Stimulated activated CD4-positive, alpha-beta T cell treated with anti-CD3 and anti-CD28 coated beads, Interleukin-1b, Interleukin-23, amount 100 ng/mL, for 24 hours (primary cell): Measurements from ENCODE around the gene MPHOSPH9.
A peak's percentile ranks its signal among the peaks of the same experiment; 100 is the strongest.

Source experiments
- DNase-seq, 4 experiments: peaks; one replicate each; pipeline ENCODE4 v3.0.0-alpha.2; 2020; ENCODE audit warnings: low read depth in 4 of 4, low spot score in 1 of 4

MPHOSPH9 gene

DNA sequence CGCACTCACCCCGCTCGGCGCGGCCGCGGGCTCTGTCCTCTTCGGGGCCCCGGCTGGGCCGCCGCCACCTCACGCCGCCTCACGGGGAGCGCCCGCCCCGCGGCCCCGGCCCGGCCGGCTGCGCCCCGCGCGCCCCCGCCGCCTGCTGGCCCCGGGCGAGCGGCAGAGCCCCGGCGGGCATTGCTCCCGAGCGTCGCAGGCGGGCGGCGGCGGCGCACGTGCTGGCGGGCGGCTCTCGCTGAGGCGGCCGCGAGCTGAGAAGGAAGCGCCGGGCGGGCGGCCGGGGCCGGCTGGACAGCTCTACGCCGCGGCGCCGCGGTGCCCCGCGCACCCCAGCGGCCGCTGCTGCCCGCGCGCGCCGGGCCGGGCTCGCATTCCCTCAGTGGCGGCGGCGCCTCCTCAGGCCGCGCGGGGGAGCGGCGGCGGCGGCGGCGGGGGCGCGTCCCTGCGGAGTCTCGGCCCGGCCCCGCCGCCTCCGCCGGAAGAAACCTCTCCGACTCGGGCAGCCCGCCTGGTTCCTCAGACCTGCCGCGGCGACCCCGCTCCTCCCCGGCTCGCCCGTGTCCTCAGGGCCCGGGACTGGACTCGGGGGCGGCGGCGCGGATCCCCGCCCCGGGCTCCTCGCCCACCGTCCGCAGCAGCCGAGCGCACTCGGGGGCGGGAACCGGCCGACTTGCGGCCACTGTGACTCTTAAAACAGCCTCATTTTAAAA lies 82.0 kb downstream of the MPHOSPH9 start, which contains the start of gene PITPNM2:
Gene PITPNM2 (minus strand): TSS at position 347 of the 713 bp plus-strand sequence. CDS start 116,500 bp downstream, outside the sequence.
- DNase-seq, result peak in 2 of 4 experiments; percentile 32 to 52

DNA sequence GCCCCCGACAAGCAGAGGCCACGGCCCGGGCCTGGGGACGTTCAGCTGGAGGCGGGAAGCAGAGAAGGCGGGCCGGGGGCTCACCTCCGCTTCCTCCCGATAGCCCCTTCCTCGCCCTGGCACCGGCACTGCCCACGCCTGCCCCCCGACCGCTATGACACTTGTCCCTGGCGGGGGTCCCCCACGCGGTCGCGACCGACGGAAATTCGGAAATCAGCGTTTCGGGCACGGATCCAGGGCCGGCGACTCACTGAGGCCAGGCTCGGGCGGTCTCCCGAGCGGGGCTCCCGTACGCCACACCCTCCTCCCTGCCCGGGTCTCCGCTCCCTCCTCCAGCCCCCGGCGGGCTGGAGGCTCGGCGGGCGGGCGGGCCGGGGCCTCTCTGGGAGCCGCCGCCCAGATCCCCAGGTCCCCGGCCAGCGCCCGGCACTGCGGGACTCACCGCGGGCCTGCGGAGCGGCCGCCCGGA lies 82.6 kb downstream of the MPHOSPH9 start:
- peak in 1 of 4 experiments; percentile 14 for DNase-seq

DNA sequence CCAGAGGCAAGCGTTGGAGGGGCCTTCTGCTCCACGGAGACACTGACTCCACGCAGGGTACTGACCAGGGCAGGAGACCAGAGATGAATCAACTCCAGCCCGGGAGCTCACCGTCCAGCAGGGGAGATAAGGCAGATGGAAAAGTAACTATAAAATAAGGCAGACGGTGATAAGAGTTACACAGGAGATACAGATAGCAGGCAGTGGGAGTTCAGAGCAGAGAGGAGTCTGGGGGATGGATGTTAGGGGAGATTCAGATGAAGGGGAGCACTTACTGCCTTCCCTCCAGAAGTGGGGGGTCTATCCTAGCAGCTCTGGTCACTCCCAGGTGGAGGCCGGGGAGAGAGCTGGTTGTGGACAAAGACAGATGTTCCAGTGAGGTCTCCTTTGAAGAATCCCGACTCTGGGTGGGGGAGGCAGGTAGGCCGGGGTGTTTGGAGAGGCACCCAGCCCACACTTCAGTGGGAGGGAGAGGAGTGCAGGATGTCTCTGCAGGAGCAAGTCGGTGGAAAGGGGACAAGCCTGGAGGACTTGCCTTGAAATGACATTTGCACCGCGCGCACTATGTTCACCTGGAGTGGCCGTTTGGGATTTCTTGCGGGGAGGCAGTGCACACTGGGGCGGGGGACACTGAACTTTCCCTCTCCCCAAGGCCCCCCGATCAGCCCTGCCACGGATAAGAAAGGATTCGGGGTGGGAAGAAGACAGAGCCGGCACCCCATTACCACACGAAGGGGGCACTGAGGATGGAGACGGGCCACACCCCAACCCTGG lies 83.3 kb downstream of the MPHOSPH9 start:
- no peak for DNase-seq

DNA sequence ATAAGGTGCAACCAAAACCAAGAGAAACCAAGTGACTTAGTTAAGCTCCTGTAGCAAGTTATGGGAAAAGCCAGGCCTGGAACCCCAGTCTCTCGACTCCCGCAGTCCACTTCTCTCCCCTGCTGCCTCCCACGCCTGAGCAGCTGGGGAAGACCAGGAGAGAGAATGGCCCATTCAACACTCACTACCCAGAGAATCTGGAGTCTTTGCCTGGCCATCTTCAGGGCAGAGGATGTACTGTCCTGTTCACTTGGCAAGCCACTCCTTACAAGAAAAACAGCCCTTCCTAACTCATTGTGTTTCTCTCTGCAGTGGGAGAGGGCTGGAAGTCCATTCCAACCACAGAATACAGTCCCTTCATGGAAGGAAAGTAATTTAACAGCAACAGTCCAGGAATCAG lies 83.9 kb downstream of the MPHOSPH9 start:
- no peak for DNase-seq

DNA sequence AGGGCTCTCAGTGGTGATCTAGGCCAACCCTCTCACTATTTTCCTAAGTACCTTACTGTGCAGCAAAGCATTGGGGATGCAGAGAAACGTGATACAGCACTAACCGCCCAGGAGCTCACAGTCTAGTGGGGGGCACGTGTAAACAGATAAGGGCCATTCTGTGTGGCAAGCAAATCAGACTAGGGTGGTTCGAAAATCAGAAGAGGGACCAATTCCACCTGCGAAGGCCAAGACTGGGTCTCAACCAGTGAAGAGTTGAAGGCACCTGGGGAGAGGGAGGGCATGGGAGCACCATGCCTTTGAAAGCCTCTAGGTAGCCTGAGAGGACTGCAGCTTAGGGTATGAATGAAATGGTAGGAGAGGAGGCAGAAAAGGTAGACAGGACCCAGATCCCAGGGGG lies 84.3 kb downstream of the MPHOSPH9 start:
- no peak for DNase-seq

DNA sequence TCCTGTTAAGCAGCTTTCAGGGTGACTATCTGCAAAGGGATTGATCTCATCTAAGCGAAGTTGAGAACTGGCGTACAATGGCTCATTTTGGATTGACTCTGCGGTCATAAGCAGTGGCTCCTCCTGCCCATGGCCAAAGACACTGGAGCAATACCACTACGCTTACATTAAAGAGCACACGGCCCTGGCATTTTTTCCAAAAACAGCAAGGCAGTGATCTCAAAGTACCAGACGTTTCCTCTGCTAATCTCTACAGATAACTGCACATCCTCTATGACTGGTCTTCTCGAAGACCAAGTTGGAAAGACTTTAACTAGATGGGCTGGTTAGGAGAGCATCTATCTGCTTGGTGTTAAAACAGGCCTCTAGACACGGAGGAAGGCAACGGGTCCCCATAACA lies 84.7 kb downstream of the MPHOSPH9 start:
- no peak for DNase-seq

DNA sequence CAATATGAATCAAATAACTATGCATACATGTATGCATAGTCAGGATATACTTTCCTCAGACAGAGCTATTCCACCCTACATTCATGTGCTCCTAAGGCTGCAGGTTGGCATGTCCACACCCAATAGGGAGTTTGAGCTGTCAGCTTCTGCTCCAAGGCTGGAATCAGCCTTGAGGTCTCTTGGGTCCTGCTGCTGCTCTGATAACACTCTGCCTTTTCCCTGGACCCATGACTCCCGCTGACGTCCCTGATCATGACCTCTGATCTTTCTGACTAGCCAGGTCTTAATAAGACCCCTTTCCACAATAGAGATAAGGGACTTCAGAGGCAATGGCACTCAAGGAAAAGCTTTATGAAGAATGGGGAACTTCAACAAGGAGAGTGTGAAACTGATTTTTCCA lies 87.7 kb downstream of the MPHOSPH9 start:
- DNase-seq, result no peak

DNA sequence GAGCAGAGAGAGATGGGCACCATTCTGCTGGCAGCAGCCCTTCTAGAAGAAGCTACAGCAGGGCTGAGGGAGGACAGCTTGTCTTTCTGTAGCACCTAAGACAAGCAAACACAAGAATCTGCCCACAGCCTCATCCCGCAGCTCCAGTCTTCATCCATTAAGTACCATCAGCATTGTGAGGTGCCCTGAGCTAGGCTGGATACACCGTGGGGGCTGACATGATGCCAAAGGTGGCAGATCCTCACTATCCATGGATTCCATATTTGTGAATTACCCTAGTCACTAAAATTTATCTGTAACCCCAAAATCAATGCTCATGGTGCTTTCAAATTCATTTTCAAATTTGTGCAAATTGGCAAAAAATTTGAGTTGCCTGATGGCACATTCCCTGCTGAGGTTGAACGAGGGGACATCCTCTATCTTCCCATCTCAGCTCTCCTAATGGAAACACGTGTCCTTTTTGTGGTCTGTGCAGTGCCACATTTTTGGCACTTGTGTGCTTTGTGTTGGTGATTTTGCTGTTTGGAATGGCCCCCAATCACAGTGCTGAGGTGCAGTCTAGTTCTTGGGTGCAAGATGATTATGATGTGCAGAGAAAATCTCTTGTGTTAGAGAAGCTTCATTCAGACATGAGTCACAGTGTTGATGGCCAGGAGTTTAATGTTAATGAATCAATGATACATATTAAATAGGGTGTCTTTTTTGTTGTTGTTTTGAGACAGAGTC lies 89.0 kb downstream of the MPHOSPH9 start:
- DNase-seq, result no peak

DNA sequence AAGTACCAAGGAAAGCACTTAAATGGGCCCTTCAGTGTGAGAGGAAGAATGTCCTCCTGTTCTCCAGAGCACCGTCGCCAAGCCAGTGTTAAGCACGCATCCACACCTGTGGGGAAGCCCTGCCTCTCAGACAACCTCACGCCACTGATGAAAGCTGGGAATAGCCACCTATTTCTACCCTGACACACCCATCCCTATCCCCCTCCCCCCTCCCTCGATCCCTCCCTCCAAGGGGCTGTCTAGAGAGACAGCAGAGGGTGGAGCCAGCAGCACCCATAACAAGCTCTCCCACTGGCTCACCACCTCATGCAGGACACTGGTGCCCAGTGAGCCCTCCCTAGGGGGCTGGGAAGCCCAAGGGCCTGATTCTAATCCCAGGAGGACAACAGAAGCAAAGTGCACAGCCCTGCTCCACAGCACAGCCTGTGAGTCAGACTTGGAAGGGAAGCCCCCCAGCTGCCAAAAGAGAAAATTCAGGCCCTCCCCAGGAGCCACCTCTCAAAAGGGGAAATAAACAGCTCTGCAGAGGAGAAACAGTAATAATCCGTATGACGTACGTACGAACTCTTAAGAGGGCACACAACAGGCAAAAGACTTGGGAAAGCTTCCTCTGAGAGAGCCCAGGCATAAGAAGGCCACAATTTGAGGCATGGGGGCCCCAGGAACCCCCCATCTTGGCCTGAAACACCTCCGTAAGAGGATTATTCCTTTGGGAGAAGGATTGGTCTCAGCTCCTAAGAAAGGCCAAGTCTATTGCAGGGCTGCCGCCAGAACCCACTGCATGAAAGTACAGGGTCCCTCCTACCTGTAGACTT lies 89.8 kb downstream of the MPHOSPH9 start:
- no peak for DNase-seq

DNA sequence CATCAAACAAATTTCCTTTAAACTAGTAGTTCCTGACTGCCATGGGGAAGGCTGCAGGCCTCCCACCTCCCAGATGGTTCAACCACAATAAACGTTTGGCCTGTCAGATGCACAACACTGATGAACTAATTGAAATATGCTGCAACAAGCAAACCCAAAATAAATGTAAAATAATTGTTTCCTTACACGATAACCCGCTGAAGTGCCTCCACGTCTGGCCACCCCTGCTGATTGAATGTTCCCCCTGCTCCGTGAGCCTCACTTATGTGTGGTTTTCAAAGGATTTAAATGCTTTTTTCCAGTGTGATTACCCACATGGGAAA lies 90.5 kb downstream of the MPHOSPH9 start:
- no peak for DNase-seq

DNA sequence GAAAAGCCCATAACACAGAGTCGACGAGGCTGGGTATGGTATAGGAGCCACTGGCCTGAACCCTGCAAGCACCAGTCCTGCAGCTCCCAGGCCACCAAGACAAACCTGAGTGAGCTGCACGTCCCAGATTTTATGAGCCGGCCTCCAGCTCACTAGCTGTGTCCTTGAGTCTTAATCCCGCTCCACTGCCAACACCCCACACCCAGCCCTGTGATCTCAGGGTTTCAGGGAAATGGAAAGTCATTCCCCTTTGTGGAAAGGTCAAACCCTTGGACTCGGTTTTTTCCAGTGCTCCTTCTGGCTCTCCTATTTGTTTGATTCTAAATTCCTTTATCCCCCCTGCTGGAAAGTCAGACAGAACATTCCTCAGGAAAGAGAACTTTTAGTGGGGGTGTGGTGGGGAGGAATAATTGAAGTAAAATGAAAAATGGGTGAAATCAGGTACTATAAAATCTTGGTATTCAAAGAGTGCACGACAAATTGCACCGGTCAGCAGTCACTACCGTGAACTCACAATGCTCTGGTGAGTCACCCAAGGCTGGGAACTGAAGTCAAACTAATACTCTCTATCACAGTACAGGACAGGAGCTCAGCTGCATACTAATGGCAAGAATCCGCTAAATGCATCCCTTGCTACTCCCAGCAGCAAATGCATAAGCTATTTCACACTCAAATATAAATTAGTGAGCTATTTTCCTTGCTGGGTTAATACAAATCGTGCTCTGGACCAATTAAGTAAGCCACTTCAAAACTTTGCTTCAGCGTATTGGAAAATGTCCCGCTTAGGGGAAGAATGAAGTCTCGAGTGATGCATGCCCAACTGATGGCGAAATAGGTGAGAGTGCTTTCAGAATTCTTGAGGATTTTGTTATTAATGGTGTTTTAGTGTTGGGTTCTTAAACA lies 91.1 kb downstream of the MPHOSPH9 start:
- DNase-seq, result no peak

DNA sequence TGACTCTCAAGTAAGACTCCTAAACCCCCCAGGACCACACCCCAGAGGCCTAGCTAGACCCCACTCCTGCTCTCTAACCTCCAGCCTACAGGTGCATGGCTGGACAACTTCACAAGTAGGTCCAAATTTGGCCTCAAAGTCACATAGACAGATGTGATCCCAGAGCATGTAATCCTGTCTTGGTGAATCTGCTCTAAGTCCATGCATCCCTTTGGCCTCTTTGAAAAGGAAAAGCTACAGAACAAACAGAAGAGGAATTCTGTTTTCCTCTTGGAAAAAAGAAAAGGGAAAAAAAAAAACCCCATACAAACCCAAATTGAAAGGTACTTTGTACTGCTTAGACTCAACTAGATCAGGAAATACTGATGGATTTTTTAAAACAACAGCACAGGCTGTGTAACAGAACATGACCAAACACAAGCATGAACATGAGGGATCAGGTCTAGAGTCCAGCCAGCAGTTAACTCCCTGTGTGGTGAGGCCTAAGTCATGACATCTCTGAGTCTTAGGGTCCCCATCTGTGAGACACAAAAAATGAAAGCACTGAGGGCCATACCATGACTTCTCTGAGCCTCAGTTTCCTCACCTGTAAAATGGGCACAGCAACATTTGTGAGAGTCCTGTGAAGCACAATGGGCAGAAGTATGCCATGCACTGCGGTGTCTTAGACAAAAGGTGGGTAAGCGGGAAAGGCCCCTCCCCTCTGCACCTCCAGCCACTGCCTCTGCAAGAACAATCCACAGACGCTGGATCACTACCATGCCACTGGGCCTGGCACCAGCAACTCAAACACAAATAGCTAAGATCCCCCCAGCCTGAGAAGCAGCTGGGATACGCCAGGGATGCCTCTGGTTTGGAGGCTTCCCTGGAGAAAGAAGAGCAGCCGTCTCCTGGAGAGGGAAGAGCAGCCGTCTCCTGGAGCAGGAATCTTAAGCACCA lies 92.0 kb downstream of the MPHOSPH9 start:
- no peak for DNase-seq

DNA sequence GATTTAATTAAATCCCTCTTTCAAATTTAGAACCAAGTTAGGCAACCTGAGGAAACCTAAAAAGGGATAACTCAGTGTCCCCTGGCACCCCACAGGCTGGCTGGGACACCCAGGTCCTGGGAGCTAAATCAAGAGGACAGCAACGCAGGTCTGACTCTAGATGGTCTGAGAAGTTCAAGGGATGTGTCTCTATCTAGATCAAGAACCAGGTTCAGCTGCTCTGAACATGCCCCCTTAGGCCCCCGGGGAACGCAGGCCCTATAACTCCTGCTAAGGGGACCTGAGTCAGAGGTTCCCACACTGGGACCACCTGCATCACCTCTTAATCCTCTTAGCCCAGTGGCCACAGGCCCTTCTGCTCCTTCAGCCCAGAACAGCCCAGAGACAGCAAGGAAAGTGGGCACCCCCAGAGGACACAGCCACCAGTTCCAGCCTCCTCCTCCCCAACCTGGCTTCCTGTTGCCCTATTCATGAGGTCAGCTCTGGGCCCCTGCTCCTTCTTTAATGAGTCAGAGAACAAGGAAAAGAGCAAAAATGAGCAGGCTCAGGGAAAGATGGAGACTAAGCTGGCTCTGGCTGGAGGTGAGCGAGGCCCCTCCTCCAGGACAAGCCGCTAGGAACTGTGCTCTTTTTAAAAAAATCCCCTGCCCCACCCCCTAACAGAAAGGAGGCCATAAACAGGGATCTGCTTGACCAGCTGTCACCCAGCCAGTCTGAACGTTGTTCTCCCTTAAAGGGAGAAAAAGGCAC lies 92.8 kb downstream of the MPHOSPH9 start:
- DNase-seq, result no peak

DNA sequence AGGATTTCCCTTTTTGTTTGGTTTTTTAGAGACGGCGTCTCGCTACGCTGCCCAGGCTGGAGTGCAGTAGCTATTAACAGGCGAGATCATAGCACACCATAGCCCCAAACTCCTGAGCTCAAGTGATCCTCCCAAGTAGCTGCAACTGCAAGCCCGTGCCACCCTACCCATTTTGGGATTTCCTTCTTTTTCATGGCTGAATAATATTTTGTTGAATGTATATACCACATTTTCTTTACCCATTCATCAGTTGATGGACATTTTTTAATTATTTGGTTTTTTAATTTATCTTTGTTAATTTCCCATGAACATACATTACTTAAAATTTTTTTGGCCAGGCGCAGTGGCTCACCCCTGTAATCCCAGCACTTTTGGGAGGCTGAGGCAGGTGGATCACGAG lies 97.3 kb downstream of the MPHOSPH9 start:
- no peak for DNase-seq

DNA sequence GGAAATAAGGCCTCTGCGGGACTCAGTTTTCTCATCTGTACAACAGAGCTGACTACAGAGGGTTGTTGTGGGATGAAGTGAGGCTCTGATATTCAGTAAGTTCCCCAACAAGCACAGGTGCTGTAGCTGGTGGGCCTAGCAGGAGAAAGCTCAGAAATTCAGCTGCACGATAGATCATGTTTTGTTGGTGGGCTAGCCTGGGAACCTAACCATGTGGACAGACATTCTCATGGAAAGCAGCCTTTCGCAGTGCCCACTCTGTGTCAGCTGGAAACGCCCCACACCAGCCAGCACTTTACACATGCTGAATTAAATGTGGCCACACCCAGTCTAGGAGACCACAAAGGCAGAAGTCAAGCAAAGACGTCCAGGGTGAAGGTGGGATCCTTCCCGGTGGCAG lies 98.1 kb downstream of the MPHOSPH9 start:
- no peak for DNase-seq

DNA sequence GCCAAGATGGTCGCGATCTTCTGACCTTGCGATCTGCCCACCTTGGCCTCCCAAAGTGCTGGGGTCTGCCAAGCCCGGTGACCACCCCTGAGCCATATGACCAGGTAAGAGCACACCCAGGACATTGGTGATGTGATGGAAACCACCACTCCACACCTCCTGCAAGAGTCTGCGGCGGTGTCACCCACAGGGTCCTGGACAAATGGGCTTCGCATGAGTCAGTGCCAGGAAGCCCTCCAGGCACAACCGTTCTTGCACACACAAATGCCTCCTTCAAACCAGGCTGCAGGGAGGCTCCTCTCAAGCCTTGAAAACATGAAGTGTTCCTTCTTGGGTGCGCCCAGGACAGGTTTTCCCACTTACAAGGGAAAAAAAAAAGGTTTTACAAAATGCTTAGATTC lies 98.7 kb downstream of the MPHOSPH9 start:
- DNase-seq, result no peak

DNA sequence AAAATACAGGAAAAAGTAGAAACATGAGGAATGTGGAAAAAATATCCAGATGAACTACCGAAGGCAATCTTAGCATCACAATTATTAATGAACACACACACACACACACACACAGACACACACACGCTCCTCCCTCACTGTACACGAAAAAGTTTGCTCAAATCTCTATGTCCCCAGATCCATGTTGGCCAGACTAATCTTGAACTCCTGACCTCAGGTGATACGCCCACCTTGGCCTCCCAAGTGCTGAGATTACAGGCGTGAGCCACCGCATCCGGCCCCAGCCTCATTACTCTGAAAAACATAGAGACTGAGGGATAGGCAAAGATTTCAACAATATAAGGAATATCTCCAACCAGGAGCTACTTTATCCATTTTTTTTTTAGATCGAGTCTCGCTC lies 99.2 kb downstream of the MPHOSPH9 start:
- no peak for DNase-seq

DNA sequence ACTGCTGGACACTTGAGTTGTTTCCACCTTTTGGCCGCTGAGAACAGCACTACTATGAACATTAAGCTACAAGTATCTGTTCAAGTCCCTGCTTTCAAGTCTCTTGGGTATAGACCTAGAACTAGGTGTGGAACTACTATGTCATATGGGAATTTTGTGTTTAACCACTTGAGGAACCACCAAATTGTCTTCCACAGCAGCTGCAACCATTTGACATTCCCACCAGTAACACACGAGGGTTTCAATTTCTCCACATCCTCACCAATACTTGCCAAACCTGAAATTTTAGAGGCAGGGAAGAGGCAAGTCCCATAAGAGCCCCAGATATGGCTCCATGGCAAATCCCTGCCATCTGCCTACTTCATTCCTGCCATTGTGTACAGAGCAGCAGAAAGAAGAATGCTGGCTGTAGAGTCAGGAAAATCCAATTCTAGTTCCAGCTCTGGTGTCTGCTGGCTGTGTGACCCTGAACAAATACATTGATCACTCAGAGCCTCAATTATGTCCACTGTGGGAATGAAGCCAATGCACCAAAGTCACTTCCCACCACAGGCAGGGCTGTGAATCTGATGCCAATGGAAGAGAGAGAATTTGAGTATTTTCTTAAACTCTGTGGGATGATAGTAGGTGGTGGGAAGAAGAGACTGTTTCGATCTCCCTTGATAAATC lies 99.9 kb downstream of the MPHOSPH9 start:
- DNase-seq, result no peak
